ENCODE results near the gene APBB2.

APBB2 gene

GRCh38 chr4:41110050-41110449, 104.3 kb downstream of the APBB2 start:
- no peaks in the 10 kb centered on the region for H3K36me3 ChIP-seq
- no peak for TF ChIP-seq CTCF (IDR thresholded peaks at IDR 0.05)
- H3K9me3 ChIP-seq = no peaks in the 10 kb centered on the region
- no peak overlapping the region for H3K27ac ChIP-seq
- H3K27me3 ChIP-seq = no peaks in the 10 kb centered on the region
- no peaks in the 10 kb centered on the region for H3K4me1 ChIP-seq (ENCODE audit: control insufficient read depth in 1 of 2, insufficient read depth in 1 of 2, low read depth in 1 of 2, low read length in 1 of 2)
- no peak overlapping the region for H3K4me3 ChIP-seq (ENCODE audit: low read depth in 1 of 2, low read length in 1 of 2)

GRCh38 chr4:41108481-41108880, 105.9 kb downstream of the APBB2 start:
- Histone ChIP-seq H3K27ac (no peak overlapping the region), H3K4me3 (ENCODE audit: low read depth in 1 of 2, low read length in 1 of 2) (no peak overlapping the region), H3K27me3 (no peaks in the 10 kb centered on the region), H3K36me3 (no peaks in the 10 kb centered on the region), H3K4me1 (ENCODE audit: control insufficient read depth in 1 of 2, insufficient read depth in 1 of 2, low read depth in 1 of 2, low read length in 1 of 2) (no peaks in the 10 kb centered on the region), H3K9me3 (no peaks in the 10 kb centered on the region)
- no peak for TF ChIP-seq CTCF (IDR thresholded peaks at IDR 0.05)

GRCh38 chr4:41106694-41107419, 107.5 kb downstream of the APBB2 start:
- Histone ChIP-seq H3K36me3 (no peaks in the 10 kb centered on the region), H3K27ac (no peak overlapping the region), H3K4me3 (ENCODE audit: low read depth in 1 of 2, low read length in 1 of 2) (no peak overlapping the region), H3K27me3 (no peaks in the 10 kb centered on the region), H3K9me3 (no peaks in the 10 kb centered on the region), H3K4me1 (ENCODE audit: control insufficient read depth in 1 of 2, insufficient read depth in 1 of 2, low read depth in 1 of 2, low read length in 1 of 2) (no peaks in the 10 kb centered on the region)
- no peak for TF ChIP-seq CTCF (IDR thresholded peaks at IDR 0.05)

- TF ChIP-seq CTCF (IDR thresholded peaks at IDR 0.05) = no peak
- Histone ChIP-seq H3K9me3 (no peaks in the 10 kb centered on the region), H3K36me3 (no peaks in the 10 kb centered on the region)
These were observed 108.3 kb downstream of the APBB2 start for GRCh38 chr4:41106081-41106480.

GRCh38 chr4:41104155-41104554, 110.2 kb downstream of the APBB2 start:
- H3K27ac ChIP-seq = no peak overlapping the region
- TF ChIP-seq CTCF (IDR thresholded peaks at IDR 0.05) = no peak

More at GRCh38 chr4:41106081-41106480, 108.3 kb downstream of the APBB2 start:
- Histone ChIP-seq H3K27me3 (no peaks in the 10 kb centered on the region), H3K27ac (no peak overlapping the region), H3K4me3 (ENCODE audit: low read depth in 1 of 2, low read length in 1 of 2) (no peak overlapping the region), H3K4me1 (ENCODE audit: control insufficient read depth in 1 of 2, insufficient read depth in 1 of 2, low read depth in 1 of 2, low read length in 1 of 2) (no peaks in the 10 kb centered on the region)

More at GRCh38 chr4:41104155-41104554, 110.2 kb downstream of the APBB2 start:
- H3K4me3 ChIP-seq (ENCODE audit: low read depth in 1 of 2, low read length in 1 of 2) = no peak overlapping the region
- no peaks in the 10 kb centered on the region for H3K27me3 ChIP-seq
- H3K4me1 ChIP-seq (ENCODE audit: control insufficient read depth in 1 of 2, insufficient read depth in 1 of 2, low read depth in 1 of 2, low read length in 1 of 2) = no peaks in the 10 kb centered on the region
- H3K36me3 ChIP-seq = no peaks in the 10 kb centered on the region
- no peaks in the 10 kb centered on the region for H3K9me3 ChIP-seq

Data from neutrophil (primary cell).